A549 (cell line): ENCODE measurements around the gene CLCNKB. TPM values are rescaled to one million over a fixed set of nuclear protein-coding genes. Genes with fewer than 3 reads are reported as not detected.

Experiments
- ATAC-seq, 2 experiments: fragments of 200-7000 bp in 1 of 2; fragments of >200 bp in 1 of 2; cut with Nextera tagmentation in 1 of 2; cut with Tn5 transposase in 1 of 2; 3 replicates each; pipeline versions ENCODE4 v1.8.0 to v1.9.1; 2018 to 2020; ENCODE audit warnings: mild to moderate bottlenecking in 1 of 2, moderate library complexity in 1 of 2
- CTCF ChIA-PET: fragments of 300-600 bp; sonication (Branson Sonifier 250); formaldehyde crosslinking; extraction: SDS; loops from one replicate; lab custom pipeline; 2021; ENCODE audit warnings: antibody characterized with exemption, inconsistent platforms; lab: Yijun Ruan, JAX
- POLR2A ChIA-PET: fragments of 350-600 bp; formaldehyde crosslinking; extraction: SDS; loops from one replicate; lab custom pipeline; 2021; ENCODE audit warnings: antibody characterized with exemption, inconsistent platforms; lab: Yijun Ruan, JAX
- DNase-seq, 2 experiments: peaks; one replicate each; pipeline versions ENCODE4 v3.0.0 to v3.0.0-alpha.2; 2011 to 2016; ENCODE audit warnings: low read depth in 1 of 2, low spot score in 1 of 2
- FAIRE-seq: peaks from 2 replicates; lab custom pipeline; 2011; peaks lifted over from hg19 to GRCh38; lab: Jason Lieb, UNC
- H3K27ac ChIP-seq, 2 experiments: fragments of >200 bp; sonication (Bioruptor Twin); formaldehyde crosslinking; 3 replicates each; pipeline ENCODE4 v1.5.1; 2016 to 2017
- H3K4me1 ChIP-seq: fragments of >200 bp; sonication (Bioruptor Twin); formaldehyde crosslinking; 3 replicates; pipeline ENCODE4 v1.6.1; 2016
- H3K4me2 ChIP-seq: fragments of >200 bp; sonication (Bioruptor Twin); formaldehyde crosslinking; 3 replicates; pipeline ENCODE4 v1.6.1; 2016
- H3K4me3 ChIP-seq: fragments of >200 bp; sonication (Bioruptor Twin); formaldehyde crosslinking; 3 replicates; pipeline ENCODE4 v1.5.1; 2016
- H3K9me3 ChIP-seq: fragments of >200 bp; sonication (Bioruptor Twin); formaldehyde crosslinking; 3 replicates; pipeline ENCODE4 v1.6.1; 2016
- BCL3 ChIP-seq: fragments of >200 bp; sonication (Bioruptor Twin); formaldehyde crosslinking; IDR thresholded peaks from 3 replicates; pipeline ENCODE4 v1.6.1; 2016
- CBX8 ChIP-seq: fragments of 200-600 bp; sonication (generic); IDR thresholded peaks from 2 replicates; pipeline ENCODE4 v1.6.1; 2016
- CEBPB ChIP-seq, 2 experiments: fragments of >200 bp in 1 of 2; sonication (Bioruptor Twin) in 1 of 2; formaldehyde crosslinking in 1 of 2; IDR thresholded peaks; 2 replicates each; pipeline ENCODE4 v1.6.1; 2012 to 2016
- CHD2 ChIP-seq: fragments of 150-350 bp; IDR thresholded peaks from 2 replicates; pipeline ENCODE4 v1.6.1; 2014; ENCODE audit warnings: low read length; ENCODE audit not compliant: partially characterized antibody
- CHD4 ChIP-seq: fragments of 200-600 bp; sonication (generic); IDR thresholded peaks from 2 replicates; pipeline ENCODE4 v1.6.1; 2016; ENCODE audit warnings: antibody characterized with exemption, mild to moderate bottlenecking, borderline replicate concordance
- EHF ChIP-seq: fragments of 250-450 bp; sonication (Bioruptor Pico); IDR thresholded peaks from 2 replicates; pipeline ENCODE4 v1.5.0; 2020; ENCODE audit warnings: mild to moderate bottlenecking
- EP300 ChIP-seq, 2 experiments: fragments of >200 bp; sonication (Bioruptor Twin); formaldehyde crosslinking; IDR thresholded peaks; 2 replicates in 1 of 2; 3 replicates in 1 of 2; pipeline ENCODE4 v1.6.1; 2016 to 2017
- ESRRA ChIP-seq: fragments of 150-350 bp; IDR thresholded peaks from 2 replicates; pipeline ENCODE4 v1.6.1; 2014; ENCODE audit warnings: mild to moderate bottlenecking, low read length, borderline replicate concordance
- HEYL ChIP-seq: fragments of 250-450 bp; sonication (Bioruptor Pico); IDR thresholded peaks from 2 replicates; pipeline ENCODE4 v1.8.0; 2021; ENCODE audit warnings: mild to moderate bottlenecking, moderate library complexity
- KDM5A ChIP-seq: fragments of 200-600 bp; sonication (generic); IDR thresholded peaks from 2 replicates; pipeline ENCODE4 v1.6.1; 2016; ENCODE audit warnings: antibody characterized with exemption, mild to moderate bottlenecking
- MAFK ChIP-seq: fragments of 450-650 bp; IDR thresholded peaks from 2 replicates; pipeline ENCODE4 v1.6.1; 2014; ENCODE audit not compliant: partially characterized antibody
- NFE2L2 ChIP-seq: fragments of 150-350 bp; conservative IDR thresholded peaks from 2 replicates; pipeline ENCODE4 v1.6.1; 2014; ENCODE audit warnings: low read length
- PHF8 ChIP-seq: fragments of 200-600 bp; sonication (generic); IDR thresholded peaks from 2 replicates; pipeline ENCODE4 v1.6.1; 2016; ENCODE audit warnings: low read depth, mild to moderate bottlenecking, antibody characterized with exemption, moderate library complexity, borderline replicate concordance
- POLR2A ChIP-seq: IDR thresholded peaks from 2 replicates; pipeline ENCODE4 v1.6.1; 2012; ENCODE audit warnings: mild to moderate bottlenecking, low read length
- RAD21 ChIP-seq, 2 experiments: fragments of >200 bp in 1 of 2; sonication (Bioruptor Twin) in 1 of 2; formaldehyde crosslinking in 1 of 2; IDR thresholded peaks in 1 of 2; conservative IDR thresholded peaks in 1 of 2; 2 replicates in 1 of 2; 3 replicates in 1 of 2; pipeline ENCODE4 v1.6.1; 2012 to 2018; ENCODE audit warnings: inconsistent platforms in 1 of 2
- RFX5 ChIP-seq: fragments of 450-650 bp; IDR thresholded peaks from 2 replicates; pipeline ENCODE4 v1.7.1; 2014; ENCODE audit warnings: antibody characterized with exemption, mild to moderate bottlenecking, moderate library complexity
- RNF2 ChIP-seq: fragments of 200-600 bp; sonication (generic); IDR thresholded peaks from 2 replicates; pipeline ENCODE4 v1.6.1; 2016; ENCODE audit warnings: low read depth, mild to moderate bottlenecking, antibody characterized with exemption, moderate library complexity, borderline replicate concordance
- SMC3 ChIP-seq: fragments of >200 bp; sonication (Bioruptor Twin); formaldehyde crosslinking; IDR thresholded peaks from 3 replicates; pipeline ENCODE4 v1.6.1; 2018; ENCODE audit warnings: inconsistent platforms
- TFCP2L1 ChIP-seq: fragments of 250-450 bp; sonication (Bioruptor Pico); IDR thresholded peaks from 2 replicates; pipeline ENCODE4 v1.5.0; 2021; ENCODE audit warnings: mild to moderate bottlenecking
- ZFP36 ChIP-seq: fragments of 450-650 bp; IDR thresholded peaks from 2 replicates; pipeline ENCODE4 v1.6.1; 2014; ENCODE audit warnings: borderline replicate concordance; ENCODE audit not compliant: partially characterized antibody
- ZSCAN20 ChIP-seq: fragments of 250-450 bp; sonication (Bioruptor Pico); IDR thresholded peaks from 2 replicates; pipeline ENCODE4 v1.8.0; 2022; ENCODE audit warnings: mild to moderate bottlenecking, moderate library complexity
- WGBS: methylation state at CpG from one replicate; pipeline ENCODE4 v1.1.6; 2017; ENCODE audit errors: missing lambda C conversion rate; 5-methylcytosine and 5-hydroxymethylcytosine counted together
- polyA plus RNA-seq, 4 experiments: library from polyadenylated mRNA; depleted of rRNA in 3 of 4; stranded (reverse); fragments of >200 nt; fragmentation: RNase III in 1 of 4; extraction: RNeasy Plus Mini Kit Qiagen cat#74134 plus additional on column Dnase treatment in 1 of 4; gene quantifications; 2 replicates in 3 of 4; 3 replicates in 1 of 4; pipeline ENCODE4 v1.2.3, GENCODE V29; 2011 to 2017
- TF ChIP-seq, protein P1 (sequence below): fragments of >200 bp; sonication (Bioruptor Twin); formaldehyde crosslinking; IDR thresholded peaks from 3 replicates; pipeline ENCODE4 v1.5.1; 2016
- TF ChIP-seq, protein P2 (sequence below): fragments of 450-650 bp; IDR thresholded peaks from 2 replicates; pipeline ENCODE4 v1.6.1; 2014; ENCODE audit warnings: antibody characterized with exemption
- TF ChIP-seq, protein P3 (sequence below): fragments of 200-600 bp; sonication (generic); IDR thresholded peaks from 2 replicates; pipeline ENCODE4 v1.6.1; 2016; ENCODE audit warnings: antibody characterized with exemption, mild to moderate bottlenecking, moderate library complexity

The CLCNKB gene
- polyA plus RNA-seq, 2 of the 4 experiments (the other 2 are of a cell fraction), result 0.08 to 0.14 TPM

- H3K4me1 ChIP-seq, result peaks cover 8% of the 10 kb centered on the region; the same call in 2 of the 3 replicates
- ChIA-PET CTCF (interaction anchor here (1.1 to 2.4 kb wide), 7 partner anchors 9 to 55 kb away, joined by 3 to 12 read pairs (median 5); partner anchors contain the start of gene FAM131C), POLR2A (no interaction called here)
- WGBS, result 89% methylated on average over 13 of the region's 23 CpGs
- ATAC-seq (no peak), FAIRE-seq (no peak), DNase-seq (no peak)
- H3K27ac ChIP-seq, result no peak overlapping the region
- no peak overlapping the region for H3K4me3 ChIP-seq
- H3K4me2 ChIP-seq, result no peak overlapping the region
- TF ChIP-seq ZFP36 (peak; percentile 59), CEBPB (IDR thresholded peaks at IDR 0.05) (peak in 1 of 2 experiments; percentile 26; a peak in 1 of 4 replicates), HEYL (CRISPR knock-in tag) (no peak), BCL3 (no peak), CHD4 (no peak), CHD2 (no peak)
- no peaks in the 10 kb centered on the region for H3K9me3 ChIP-seq
These were observed 24.6 kb upstream of the CLCNKB start for GRCh38 chr1:16018749-16019643.

DNA sequence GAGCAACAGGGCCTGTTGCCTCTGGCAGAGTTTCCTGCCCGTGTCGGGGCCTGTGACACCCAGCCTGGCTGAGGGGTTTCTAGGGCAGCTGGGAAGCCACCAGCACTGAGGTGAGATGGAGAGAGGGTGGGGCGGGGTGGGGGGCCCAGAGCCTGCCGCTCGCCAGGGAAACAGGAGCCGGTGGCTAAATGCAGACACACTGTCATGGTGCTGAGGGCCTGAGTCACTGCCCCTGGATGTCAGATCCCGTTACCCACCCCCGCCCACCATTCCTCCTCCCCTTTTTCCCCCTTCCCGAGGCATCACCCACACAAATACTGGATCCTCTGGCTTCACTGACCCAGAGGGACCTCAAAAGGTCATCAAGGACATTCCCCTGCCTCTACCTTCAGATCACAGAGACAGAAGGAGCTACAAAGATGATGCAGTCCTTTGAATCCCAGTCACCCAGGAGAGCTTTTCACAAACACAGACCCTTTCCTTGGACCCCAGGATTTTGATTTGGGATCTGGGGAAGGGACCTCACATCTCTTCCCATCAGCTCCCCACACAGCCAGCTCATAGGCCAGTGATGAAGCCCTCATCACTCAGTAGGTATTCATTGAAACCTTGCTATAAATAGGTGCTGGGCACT, 23.8 kb upstream of the CLCNKB start:
- no peak overlapping the region for H3K4me2 ChIP-seq
- ChIA-PET CTCF (interaction anchor here (0.6 to 2.4 kb wide), 5 partner anchors 10 to 439 kb away, joined by 3 to 12 read pairs (median 5); partner anchors contain the start of gene FAM131C), POLR2A (no interaction called here)
- H3K4me3 ChIP-seq, result no peak overlapping the region
- no peak for TF ChIP-seq RNF2
- TF ChIP-seq, protein P1, sequence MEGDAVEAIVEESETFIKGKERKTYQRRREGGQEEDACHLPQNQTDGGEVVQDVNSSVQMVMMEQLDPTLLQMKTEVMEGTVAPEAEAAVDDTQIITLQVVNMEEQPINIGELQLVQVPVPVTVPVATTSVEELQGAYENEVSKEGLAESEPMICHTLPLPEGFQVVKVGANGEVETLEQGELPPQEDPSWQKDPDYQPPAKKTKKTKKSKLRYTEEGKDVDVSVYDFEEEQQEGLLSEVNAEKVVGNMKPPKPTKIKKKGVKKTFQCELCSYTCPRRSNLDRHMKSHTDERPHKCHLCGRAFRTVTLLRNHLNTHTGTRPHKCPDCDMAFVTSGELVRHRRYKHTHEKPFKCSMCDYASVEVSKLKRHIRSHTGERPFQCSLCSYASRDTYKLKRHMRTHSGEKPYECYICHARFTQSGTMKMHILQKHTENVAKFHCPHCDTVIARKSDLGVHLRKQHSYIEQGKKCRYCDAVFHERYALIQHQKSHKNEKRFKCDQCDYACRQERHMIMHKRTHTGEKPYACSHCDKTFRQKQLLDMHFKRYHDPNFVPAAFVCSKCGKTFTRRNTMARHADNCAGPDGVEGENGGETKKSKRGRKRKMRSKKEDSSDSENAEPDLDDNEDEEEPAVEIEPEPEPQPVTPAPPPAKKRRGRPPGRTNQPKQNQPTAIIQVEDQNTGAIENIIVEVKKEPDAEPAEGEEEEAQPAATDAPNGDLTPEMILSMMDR, result no peak
- TF ChIP-seq POLR2A, result no peak
- TF ChIP-seq, protein P2, sequence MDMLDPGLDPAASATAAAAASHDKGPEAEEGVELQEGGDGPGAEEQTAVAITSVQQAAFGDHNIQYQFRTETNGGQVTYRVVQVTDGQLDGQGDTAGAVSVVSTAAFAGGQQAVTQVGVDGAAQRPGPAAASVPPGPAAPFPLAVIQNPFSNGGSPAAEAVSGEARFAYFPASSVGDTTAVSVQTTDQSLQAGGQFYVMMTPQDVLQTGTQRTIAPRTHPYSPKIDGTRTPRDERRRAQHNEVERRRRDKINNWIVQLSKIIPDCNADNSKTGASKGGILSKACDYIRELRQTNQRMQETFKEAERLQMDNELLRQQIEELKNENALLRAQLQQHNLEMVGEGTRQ, result no peak
- H3K27ac ChIP-seq, result no peak overlapping the region
- ATAC-seq (no peak), FAIRE-seq (no peak), DNase-seq (no peak)
- H3K9me3 ChIP-seq, result no peaks in the 10 kb centered on the region
- WGBS, result 79% methylated on average over 4 of the region's 9 CpGs
- peaks cover 6% of the 10 kb centered on the region; the same call in 2 of the 3 replicates for H3K4me1 ChIP-seq

GRCh38 chr1:16020325-16020724, 23.3 kb upstream of the CLCNKB start:
- no peak for FAIRE-seq
- ATAC-seq, result no peak
- TF ChIP-seq PHF8, result no peak
- no peak for TF ChIP-seq EP300 (IDR thresholded peaks at IDR 0.05)
- TF ChIP-seq, protein P3, sequence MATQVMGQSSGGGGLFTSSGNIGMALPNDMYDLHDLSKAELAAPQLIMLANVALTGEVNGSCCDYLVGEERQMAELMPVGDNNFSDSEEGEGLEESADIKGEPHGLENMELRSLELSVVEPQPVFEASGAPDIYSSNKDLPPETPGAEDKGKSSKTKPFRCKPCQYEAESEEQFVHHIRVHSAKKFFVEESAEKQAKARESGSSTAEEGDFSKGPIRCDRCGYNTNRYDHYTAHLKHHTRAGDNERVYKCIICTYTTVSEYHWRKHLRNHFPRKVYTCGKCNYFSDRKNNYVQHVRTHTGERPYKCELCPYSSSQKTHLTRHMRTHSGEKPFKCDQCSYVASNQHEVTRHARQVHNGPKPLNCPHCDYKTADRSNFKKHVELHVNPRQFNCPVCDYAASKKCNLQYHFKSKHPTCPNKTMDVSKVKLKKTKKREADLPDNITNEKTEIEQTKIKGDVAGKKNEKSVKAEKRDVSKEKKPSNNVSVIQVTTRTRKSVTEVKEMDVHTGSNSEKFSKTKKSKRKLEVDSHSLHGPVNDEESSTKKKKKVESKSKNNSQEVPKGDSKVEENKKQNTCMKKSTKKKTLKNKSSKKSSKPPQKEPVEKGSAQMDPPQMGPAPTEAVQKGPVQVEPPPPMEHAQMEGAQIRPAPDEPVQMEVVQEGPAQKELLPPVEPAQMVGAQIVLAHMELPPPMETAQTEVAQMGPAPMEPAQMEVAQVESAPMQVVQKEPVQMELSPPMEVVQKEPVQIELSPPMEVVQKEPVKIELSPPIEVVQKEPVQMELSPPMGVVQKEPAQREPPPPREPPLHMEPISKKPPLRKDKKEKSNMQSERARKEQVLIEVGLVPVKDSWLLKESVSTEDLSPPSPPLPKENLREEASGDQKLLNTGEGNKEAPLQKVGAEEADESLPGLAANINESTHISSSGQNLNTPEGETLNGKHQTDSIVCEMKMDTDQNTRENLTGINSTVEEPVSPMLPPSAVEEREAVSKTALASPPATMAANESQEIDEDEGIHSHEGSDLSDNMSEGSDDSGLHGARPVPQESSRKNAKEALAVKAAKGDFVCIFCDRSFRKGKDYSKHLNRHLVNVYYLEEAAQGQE, result no peak
- TF ChIP-seq KDM5A, result no peak
- no peak for TF ChIP-seq MAFK
- TF ChIP-seq TFCP2L1 (CRISPR knock-in tag), result no peak
- TF ChIP-seq ZSCAN20 (CRISPR knock-in tag), result no peak
- no peak for TF ChIP-seq RFX5
- TF ChIP-seq EHF (CRISPR knock-in tag), result no peak
- TF ChIP-seq RAD21 (conservative IDR thresholded peaks at IDR 0.05 in 1 of 2, IDR thresholded peaks at IDR 0.05 in 1 of 2), result no peak
- TF ChIP-seq ESRRA, result no peak
- no peak for TF ChIP-seq CBX8
- TF ChIP-seq SMC3, result no peak
- TF ChIP-seq NFE2L2, result no peak

More at GRCh38 chr1:16020325-16020724, 23.3 kb upstream of the CLCNKB start:
- Histone ChIP-seq H3K27ac (no peak overlapping the region), H3K4me1 (peaks cover 6% of the 10 kb centered on the region; the same call in 2 of the 3 replicates), H3K4me2 (no peak overlapping the region), H3K4me3 (no peak overlapping the region), H3K9me3 (no peaks in the 10 kb centered on the region)
- ChIA-PET POLR2A (no interaction called here), CTCF (interaction anchor here (0.6 to 2.4 kb wide), 4 partner anchors 11 to 440 kb away, joined by 3 to 12 read pairs (median 5); partner anchors contain the start of gene FAM131C)
- 73% methylated on average over 6 of the region's 6 CpGs for WGBS
- DNase-seq, result no peak
